Uterus (tissue), 2 donors: ENCODE results near the gene SERP1.

Experiments
- CTCF ChIP-seq, 4 experiments: fragments of 200-600 bp in 2 of 4; fragments of 450-650 bp in 2 of 4; sonication (generic) in 2 of 4; IDR thresholded peaks; one replicate each; pipeline ENCODE4 v1.5.1; 2016 to 2019; ENCODE audit warnings: antibody characterized with exemption in 4 of 4, mild to moderate bottlenecking in 2 of 4, moderate library complexity in 1 of 4
- POLR2A ChIP-seq, 2 donors: fragments of 450-650 bp; IDR thresholded peaks; one replicate each; pipeline ENCODE4 v1.6.1; 2016; ENCODE audit warnings: antibody characterized with exemption in 2 of 2, mild to moderate bottlenecking in 1 of 2, moderate library complexity in 1 of 2

GRCh38 chr3:150509780-150510179, 36.5 kb downstream of the SERP1 start:
- TF ChIP-seq CTCF (IDR thresholded peaks at IDR 0.05), result no peak
- TF ChIP-seq POLR2A (IDR thresholded peaks at IDR 0.05), result no peak
